ENCODE results near the gene NCOR1.
"Not testable (repeated sequence)": the region's sequence is repeated elsewhere in the genome, so short reads cannot be mapped to it uniquely, and the experiment has no call there.

Gene NCOR1

GRCh38 chr17:16197276-16197675, 18.1 kb downstream of the NCOR1 start:
- Histone ChIP-seq H3K27me3 (no peaks in the 10 kb centered on the region), H4K20me1 (peaks cover 89% of the 10 kb centered on the region), H3K36me3 (peaks cover 52% of the 10 kb centered on the region), H3K4me3 (no peak overlapping the region), H3K9me3 (no peaks in the 10 kb centered on the region), H3K27ac (no peak overlapping the region), H3K4me2 (no peak overlapping the region), H3K4me1 (peaks cover 39% of the 10 kb centered on the region), H3K9ac (no peak overlapping the region)
- no peak for TF ChIP-seq Cebpa-rat (IDR thresholded peaks at IDR 0.05)

GRCh38 chr17:16194307-16194835, 21.0 kb downstream of the NCOR1 start:
- H3K4me3 ChIP-seq, H3K4me2 ChIP-seq, H3K27me3 ChIP-seq, H3K9ac ChIP-seq, H3K9me3 ChIP-seq, H3K27ac ChIP-seq: not testable (repeated sequence)
- H4K20me1 ChIP-seq, result peaks cover 89% of the 10 kb centered on the region
- peaks cover 23% of the 10 kb centered on the region for H3K4me1 ChIP-seq
- peaks cover 78% of the 10 kb centered on the region for H3K36me3 ChIP-seq

GRCh38 chr17:16191604-16192003, 23.7 kb downstream of the NCOR1 start:
- no peaks in the 10 kb centered on the region for H3K27me3 ChIP-seq
- peaks cover 19% of the 10 kb centered on the region; the same call in 1 of the 2 replicates for H3K4me1 ChIP-seq
- peaks cover 89% of the 10 kb centered on the region for H4K20me1 ChIP-seq
- peaks cover 79% of the 10 kb centered on the region for H3K36me3 ChIP-seq
- no peak for TF ChIP-seq Cebpa-rat (IDR thresholded peaks at IDR 0.05)
- H3K4me3 ChIP-seq, result no peak overlapping the region
- H3K9me3 ChIP-seq, result no peaks in the 10 kb centered on the region
- H3K27ac ChIP-seq, result no peak overlapping the region
- no peak overlapping the region for H3K4me2 ChIP-seq
- no peak overlapping the region for H3K9ac ChIP-seq

GRCh38 chr17:16190703-16191360, 24.5 kb downstream of the NCOR1 start:
- H3K27me3 ChIP-seq, result no peaks in the 10 kb centered on the region
- peaks cover 83% of the 10 kb centered on the region for H3K36me3 ChIP-seq
- no peak overlapping the region for H3K4me2 ChIP-seq
- H3K4me1 ChIP-seq, result peaks cover 19% of the 10 kb centered on the region; the same call in 1 of the 2 replicates
- TF ChIP-seq Cebpa-rat (IDR thresholded peaks at IDR 0.05), result no peak
- no peak overlapping the region for H3K27ac ChIP-seq
- no peak overlapping the region for H3K4me3 ChIP-seq
- H4K20me1 ChIP-seq, result peaks cover 90% of the 10 kb centered on the region
- H3K9me3 ChIP-seq, result no peaks in the 10 kb centered on the region
- H3K9ac ChIP-seq, result no peak overlapping the region

GRCh38 chr17:16189791-16190348, 25.5 kb downstream of the NCOR1 start:
- H3K9me3 ChIP-seq, result no peaks in the 10 kb centered on the region
- no peak for TF ChIP-seq Cebpa-rat (IDR thresholded peaks at IDR 0.05)
- H3K4me3 ChIP-seq, result no peak overlapping the region
- H3K9ac ChIP-seq, result no peak overlapping the region
- peaks cover 19% of the 10 kb centered on the region; the same call in 1 of the 2 replicates for H3K4me1 ChIP-seq
- H3K27me3 ChIP-seq, result no peaks in the 10 kb centered on the region
- H4K20me1 ChIP-seq, result peaks cover 88% of the 10 kb centered on the region
- H3K27ac ChIP-seq, result no peak overlapping the region
- peaks cover 85% of the 10 kb centered on the region for H3K36me3 ChIP-seq
- no peak overlapping the region for H3K4me2 ChIP-seq

DNA sequence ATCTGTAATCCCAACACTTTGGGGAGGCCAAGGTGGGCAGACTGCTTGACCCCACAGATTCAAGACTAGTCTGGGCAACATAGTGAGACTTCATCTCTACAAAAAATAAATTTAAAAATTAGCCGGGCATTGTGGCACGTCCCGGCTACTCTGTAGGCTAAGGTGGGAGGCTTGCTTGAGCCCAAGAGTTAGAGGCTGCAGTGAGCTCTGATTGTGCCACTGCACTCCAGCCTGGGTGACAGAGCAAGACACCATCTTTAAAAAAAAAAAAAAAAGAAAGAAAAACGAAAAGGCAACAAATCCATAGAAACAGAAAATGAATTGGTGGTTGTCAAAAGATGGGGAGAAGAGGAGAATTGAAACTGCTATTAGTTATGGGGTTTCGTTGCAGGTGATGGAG, 27.7 kb downstream of the NCOR1 start:
- Histone ChIP-seq H3K4me1 (peaks cover 19% of the 10 kb centered on the region; the same call in 1 of the 2 replicates), H3K36me3 (peaks cover 81% of the 10 kb centered on the region), H3K27me3 (no peaks in the 10 kb centered on the region), H3K4me2 (no peak overlapping the region), H3K4me3 (no peak overlapping the region), H3K9ac (no peak overlapping the region), H3K27ac (no peak overlapping the region), H4K20me1 (peaks cover 86% of the 10 kb centered on the region), H3K9me3 (0 out of 2 replicates have a peak, but pooled peaks cover 3% of the 10 kb centered on the region)
- no peak for TF ChIP-seq Cebpa-rat (IDR thresholded peaks at IDR 0.05)

GRCh38 chr17:16181581-16181980, 33.8 kb downstream of the NCOR1 start:
- Histone ChIP-seq H3K9ac (no peak overlapping the region), H3K27ac (no peak overlapping the region), H3K27me3 (no peaks in the 10 kb centered on the region), H3K4me3 (no peak overlapping the region), H3K4me2 (no peak overlapping the region), H3K36me3 (peaks cover 69% of the 10 kb centered on the region), H3K4me1 (no peaks in the 10 kb centered on the region), H3K9me3 (peaks cover 16% of the 10 kb centered on the region), H4K20me1 (peaks cover 66% of the 10 kb centered on the region)
- no peak for TF ChIP-seq Cebpa-rat (IDR thresholded peaks at IDR 0.05)

- Histone ChIP-seq H3K36me3 (peaks cover 58% of the 10 kb centered on the region), H3K4me1 (no peaks in the 10 kb centered on the region), H3K9me3 (peaks cover 14% of the 10 kb centered on the region), H3K27me3 (no peaks in the 10 kb centered on the region), H3K27ac (no peak overlapping the region), H3K4me2 (no peak overlapping the region), H3K4me3 (no peak overlapping the region), H3K9ac (no peak overlapping the region), H4K20me1 (peaks cover 72% of the 10 kb centered on the region)
- no peak for TF ChIP-seq Cebpa-rat (IDR thresholded peaks at IDR 0.05)
Observed at GRCh38 chr17:16178836-16179235, 36.5 kb downstream of the NCOR1 start.

DNA sequence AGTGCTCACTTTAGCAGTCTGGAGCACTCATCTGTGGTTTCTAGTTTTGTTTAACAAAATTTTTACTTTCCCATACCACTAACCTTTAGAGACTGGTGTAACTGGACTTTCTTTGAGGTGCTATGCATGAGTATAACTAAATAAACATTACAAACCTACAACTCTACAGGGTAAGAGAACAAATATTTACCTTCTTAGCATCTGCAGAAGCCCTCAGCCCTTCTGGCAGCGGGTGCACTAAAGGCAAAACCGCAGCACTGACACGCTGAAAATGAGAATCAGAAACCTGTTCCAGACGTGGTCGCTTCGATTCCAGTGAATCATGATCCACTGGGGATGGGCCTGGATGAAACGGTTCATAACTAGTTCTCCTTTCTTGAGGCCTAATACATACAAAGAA, 43.7 kb downstream of the NCOR1 start:
- Histone ChIP-seq H3K9me3 (no peaks in the 10 kb centered on the region), H3K4me3 (no peak overlapping the region), H3K9ac (no peak overlapping the region), H4K20me1 (peaks cover 53% of the 10 kb centered on the region), H3K4me1 (no peaks in the 10 kb centered on the region), H3K27ac (no peak overlapping the region), H3K4me2 (no peak overlapping the region), H3K36me3 (peaks cover 66% of the 10 kb centered on the region), H3K27me3 (no peaks in the 10 kb centered on the region)
- TF ChIP-seq Cebpa-rat (IDR thresholded peaks at IDR 0.05), result no peak

GRCh38 chr17:16166766-16167165, 48.6 kb downstream of the NCOR1 start:
- not testable (repeated sequence) for H3K4me2 ChIP-seq, H3K4me1 ChIP-seq, H3K4me3 ChIP-seq, H4K20me1 ChIP-seq, H3K27ac ChIP-seq, H3K27me3 ChIP-seq, H3K9me3 ChIP-seq, H3K9ac ChIP-seq
- H3K36me3 ChIP-seq, result peaks cover 61% of the 10 kb centered on the region

All from BLaER1 (cell line).